OCI-LY1 (cell line): Measurements from ENCODE around the gene PRH2.

Experiments
- CTCF ChIP-seq: fragments of 200-600 bp; sonication (generic), shearing (Covaris generic); IDR thresholded peaks from 2 replicates; pipeline ENCODE4 v1.5.1; 2017; ENCODE audit warnings: mild to moderate bottlenecking, antibody characterized with exemption, low read length, moderate library complexity, mixed read lengths
- EZH2 ChIP-seq: fragments of 200-600 bp; sonication (generic), shearing (Covaris generic); IDR thresholded peaks from 2 replicates; pipeline ENCODE4 v1.8.0; 2017; ENCODE audit warnings: borderline replicate concordance, mixed run types, mild to moderate bottlenecking, antibody characterized with exemption, low read length, moderate library complexity, mixed read lengths

GRCh38 chr12:10936506-10936905, 7.5 kb downstream of the PRH2 start:
- TF ChIP-seq CTCF: no peak
- TF ChIP-seq EZH2: no peak
